Epithelial cell of esophagus (primary cell): Measurements from ENCODE around the gene KCNJ10.
A peak's percentile ranks its signal among the peaks of the same experiment; 100 is the strongest.

ENCODE experiments used
- DNase-seq: peaks from one replicate; pipeline ENCODE4 v3.0.0; 2010; ENCODE audit warnings: low read depth
- H3K4me3 ChIP-seq: 2 replicates; pipeline ENCODE4 v1.5.1; 2011; ENCODE audit warnings: mild to moderate bottlenecking, low read length, control low read depth
- CTCF ChIP-seq: IDR thresholded peaks from 2 replicates; pipeline ENCODE4 v1.5.1; 2011; ENCODE audit warnings: low read depth, mild to moderate bottlenecking, low read length, control low read depth, inconsistent platforms; ENCODE audit not compliant: insufficient read depth; ENCODE audit errors: missing control alignments

KCNJ10 gene

GRCh38 chr1:160066829-160067745, 2.9 kb downstream of the KCNJ10 start:
- no peak overlapping the region for H3K4me3 ChIP-seq
- TF ChIP-seq CTCF, result no peak
- no peak for DNase-seq

- no peak overlapping the region for H3K4me3 ChIP-seq
- no peak for DNase-seq
- no peak for TF ChIP-seq CTCF
Observed at GRCh38 chr1:160064746-160065145, 5.2 kb downstream of the KCNJ10 start.

- no peak for DNase-seq
- H3K4me3 ChIP-seq, result no peak overlapping the region
- no peak for TF ChIP-seq CTCF
Observed at GRCh38 chr1:160064164-160064563, 5.8 kb downstream of the KCNJ10 start.

GRCh38 chr1:160063176-160063575, 6.8 kb downstream of the KCNJ10 start:
- TF ChIP-seq CTCF, result no peak
- H3K4me3 ChIP-seq, result no peak overlapping the region
- DNase-seq, result no peak

- TF ChIP-seq CTCF, result no peak
- H3K4me3 ChIP-seq, result no peak overlapping the region
- no peak for DNase-seq
Observed at GRCh38 chr1:160062230-160062532, 7.8 kb downstream of the KCNJ10 start.

GRCh38 chr1:160061369-160062229, 8.4 kb downstream of the KCNJ10 start:
- peak; percentile 39 for DNase-seq
- TF ChIP-seq CTCF, result no peak
- no peak overlapping the region for H3K4me3 ChIP-seq
